Activated effector memory CD4-positive, alpha-beta T cell treated with Interleukin-2 at 50 U/mL for 16 hours (primary cell): Measurements from ENCODE around the gene GDF2.

ENCODE experiments used
- DNase-seq: peaks from one replicate; pipeline ENCODE4 v3.0.0-alpha.2; 2020

Gene GDF2

DNA sequence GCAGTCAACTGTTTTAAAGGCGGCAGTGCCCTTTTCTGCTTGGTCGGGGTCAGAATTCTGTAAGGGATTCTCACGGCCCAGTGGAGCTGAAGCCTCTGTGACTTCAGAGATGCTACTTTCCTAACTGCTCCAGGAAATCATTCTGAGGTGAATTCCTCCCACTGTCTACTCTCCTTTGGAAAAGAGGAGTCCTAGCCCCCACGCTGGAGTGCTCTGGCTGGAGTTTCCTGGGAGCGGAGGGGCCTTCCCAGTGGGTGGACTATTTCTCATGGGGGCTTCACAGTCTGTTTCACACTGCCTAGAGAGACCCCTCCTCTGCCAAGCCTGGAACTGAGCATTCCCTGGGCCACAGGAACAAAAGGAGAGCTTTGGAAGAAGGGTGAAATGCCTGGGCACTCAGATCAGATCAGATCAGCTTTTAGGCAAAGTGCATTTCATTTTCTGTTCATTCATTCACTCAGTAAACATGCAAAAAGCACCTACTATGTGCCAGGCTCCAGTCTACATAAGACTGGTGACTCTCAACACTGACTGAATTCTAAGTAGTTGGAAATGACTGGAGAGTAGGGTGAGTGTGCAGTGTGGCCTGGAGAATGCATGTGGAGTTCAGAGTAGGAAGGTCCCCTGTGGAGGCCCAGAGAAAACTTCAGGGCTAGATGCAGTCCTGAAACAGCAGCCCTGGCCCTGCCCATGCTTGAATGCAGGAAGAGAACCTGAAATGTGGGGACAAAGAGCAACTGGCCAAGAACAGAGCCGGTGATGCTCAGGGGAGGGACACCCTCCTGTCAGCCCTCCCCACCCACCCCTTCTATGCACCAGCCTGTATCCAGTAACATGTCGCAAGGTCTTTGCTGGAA, 49.6 kb downstream of the GDF2 start:
- DNase-seq, result no peak

- no peak for DNase-seq
Observed at GRCh38 chr10:47372726-47373125, 50.5 kb downstream of the GDF2 start.

GRCh38 chr10:47374611-47375536, 52.6 kb downstream of the GDF2 start:
- no peak for DNase-seq

DNA sequence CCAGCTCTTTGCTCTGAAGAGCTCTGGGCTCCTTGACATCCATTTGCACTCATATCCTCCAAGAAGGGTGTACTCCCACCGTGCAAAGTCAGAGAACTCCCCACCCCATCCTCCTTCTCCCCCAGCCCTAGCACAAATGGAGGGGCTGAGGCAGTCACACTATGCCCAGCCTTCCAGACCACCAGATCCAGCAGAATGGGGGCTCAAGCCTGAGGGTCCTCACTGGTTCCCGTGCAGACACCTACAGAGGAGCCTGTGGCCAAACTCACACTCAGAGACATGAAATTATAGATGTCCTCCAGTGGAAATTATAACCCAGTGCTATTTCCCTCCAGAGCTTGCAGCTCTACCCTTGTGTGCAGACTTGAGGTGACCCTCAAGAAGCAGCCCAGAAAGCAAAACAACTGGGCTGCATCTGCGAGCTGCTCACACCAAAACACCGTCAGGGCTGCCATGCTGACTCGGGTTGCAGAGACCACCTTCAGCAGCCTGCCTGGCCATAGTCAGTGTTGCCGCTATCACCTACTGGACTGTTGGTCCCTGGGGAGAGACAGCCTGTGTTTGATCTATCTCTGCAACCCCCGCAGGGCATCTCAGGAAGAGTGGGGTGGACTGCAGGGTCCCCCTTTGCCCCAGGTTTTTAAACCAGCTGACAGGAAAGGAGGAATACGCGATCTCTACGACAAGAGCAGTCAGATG, 54.4 kb downstream of the GDF2 start:
- no peak for DNase-seq
